Measurements from ENCODE around the gene CHST12.

GRCh38 chr7:2420216-2420933, 17.0 kb downstream of the CHST12 start:
- TF ChIP-seq EZH2 (IDR thresholded peaks at IDR 0.05; ENCODE audit: insufficient read depth, low read length) (no peak), CTCF (IDR thresholded peaks at IDR 0.05; ENCODE audit: insufficient read depth, low read depth, low read length) (no peak)

All from astrocyte (in vitro differentiated cells and primary cell).